K562 (cell line): Measurements from ENCODE around the gene TP53BP1. TPM values are rescaled to one million over a fixed set of nuclear protein-coding genes. Genes with fewer than 3 reads are reported as not detected.

Experiments
- HBP1 ChIP-seq: fragments of 450-650 bp; formaldehyde crosslinking; IDR thresholded peaks from 2 replicates; pipeline ENCODE4 v1.4.0; 2022; ENCODE audit warnings: missing genetic modification characterization
- NFE2 ChIP-seq: IDR thresholded peaks from 2 replicates; pipeline ENCODE4 v1.6.1; 2014; ENCODE audit warnings: antibody characterized with exemption, low read depth
- NFE2L1 ChIP-seq: fragments of 450-650 bp; IDR thresholded peaks from 2 replicates; pipeline ENCODE4 v1.6.1; 2016; ENCODE audit warnings: missing genetic modification characterization, low read depth, mild to moderate bottlenecking, missing compliant biosample characterization, moderate library complexity, borderline replicate concordance
- PKNOX1 ChIP-seq: fragments of 450-650 bp; IDR thresholded peaks from 2 replicates; pipeline ENCODE4 v1.6.1; 2016
- THAP12 ChIP-seq: fragments of 250-450 bp; sonication (Bioruptor Pico); IDR thresholded peaks from 2 replicates; pipeline ENCODE4 v1.9.0; 2021; ENCODE audit warnings: mild to moderate bottlenecking, inconsistent platforms
- WHSC1 ChIP-seq: IDR thresholded peaks from one replicate; pipeline ENCODE4 v1.6.1; 2012; ENCODE audit warnings: low read length, control low read depth, inconsistent platforms
- ZNF175 ChIP-seq: fragments of 200-800 bp; sonication (Bioruptor generic); IDR thresholded peaks from 2 replicates; pipeline ENCODE4 v1.6.1; 2016; ENCODE audit warnings: low read depth, mild to moderate bottlenecking, missing genetic modification characterization, missing compliant biosample characterization
- polyA plus RNA-seq, 8 experiments: library from polyadenylated mRNA; depleted of rRNA in 4 of 8; stranded (reverse) in 5 of 8; unstranded in 3 of 8; fragments of >200 nt; fragmentation: Nextera tagmentation in 2 of 8; fragmentation: Illumina TruSeq in 1 of 8; extraction: Ambion mirVana in 2 of 8; extraction: Trizol in 1 of 8; gene quantifications; 2 replicates each; pipeline versions ENCODE4 v1.2.1 to v1.2.3, GENCODE V29; 2011 to 2014; ENCODE audit warnings: inconsistent platforms in 1 of 8, missing spikeins in 1 of 8
- total RNA-seq, 7 experiments: library from RNA; depleted of rRNA in 6 of 7; stranded (reverse); fragments of >200 nt in 6 of 7; fragmentation: Illumina TruSeq in 2 of 7; extraction: Trizol in 2 of 7; gene quantifications; 2 replicates each; pipeline versions ENCODE4 v1.2.1 to v1.2.3, GENCODE V29; 2011 to 2021; ENCODE audit warnings: low replicate concordance in 1 of 7

The TP53BP1 gene
- total and polyA plus RNA-seq, 9 of the 15 experiments (the other 6 are each of a cell fraction or from before 2014, with no cell fraction given): 5.7 to 63.3 (median 30.9) TPM

GRCh38 chr15:43429687-43430086 lies 63.3 kb downstream of the TP53BP1 start (continued):
- TF ChIP-seq ZNF175 (CRISPR knock-in tag) (no peak), NFE2L1 (tag) (no peak), NFE2 (no peak), PKNOX1 (no peak), WHSC1 (no peak), HBP1 (CRISPR knock-in tag) (no peak), THAP12 (no peak)
- TF ChIP-seq, all 486 proteins: peak for 0
